ENCODE data around the gene JARID2. TPM values are rescaled to one million over a fixed set of nuclear protein-coding genes. Genes with fewer than 3 reads are reported as not detected.
A peak's percentile ranks its signal among the peaks of the same experiment; 100 is the strongest.

JARID2 gene
- total and polyA plus RNA-seq, 7 donors: 1.8 to 7.8 (median 6.1) TPM

GRCh38 chr6:15386110-15386755 is 140.4 kb downstream of the JARID2 start:
- no peak for TF ChIP-seq POLR2AphosphoS5 (IDR thresholded peaks at IDR 0.05)
- no peak for TF ChIP-seq EP300 (IDR thresholded peaks at IDR 0.05)
- TF ChIP-seq POLR2A (IDR thresholded peaks at IDR 0.05): no peak
- no peak for TF ChIP-seq CTCF (IDR thresholded peaks at IDR 0.05)
- Histone ChIP-seq H3K9me3 (no peaks in the 10 kb centered on the region), H3K27me3 (no peaks in the 10 kb centered on the region), H3K27ac (no peak overlapping the region), H3K4me1 (peaks cover 0 to 48% (median 38%) of the 10 kb centered on the region in 4 donors), H3K4me3 (no peak overlapping the region), H3K36me3 (no peaks in the 10 kb centered on the region)
- no peak for DNase-seq
- 28 to 57% methylated on average over 7 of the region's 7 CpGs for WGBS, 2 donors
- intact Hi-C loops (cut with DNase I): no loop called here

- Histone ChIP-seq H3K9me3 (no peaks in the 10 kb centered on the region), H3K4me3 (no peak overlapping the region), H3K27me3 (no peaks in the 10 kb centered on the region), H3K4me1 (peaks cover 0 to 54% (median 43%) of the 10 kb centered on the region in 4 donors), H3K36me3 (no peaks in the 10 kb centered on the region), H3K27ac (no peak overlapping the region)
- DNase-seq: no peak
- intact Hi-C loops (cut with DNase I): no loop called here
- WGBS, 2 donors: 89 to 92% methylated on average over 3 of the region's 3 CpGs
- TF ChIP-seq POLR2AphosphoS5 (IDR thresholded peaks at IDR 0.05) (no peak), EP300 (IDR thresholded peaks at IDR 0.05) (no peak), CTCF (IDR thresholded peaks at IDR 0.05) (no peak), POLR2A (IDR thresholded peaks at IDR 0.05) (no peak)
These were observed 140.9 kb downstream of the JARID2 start for GRCh38 chr6:15386756-15387112.

- intact Hi-C loops (cut with DNase I): no loop called here
- peaks cover 0 to 54% (median 44%) of the 10 kb centered on the region in 4 donors for H3K4me1 ChIP-seq
- TF ChIP-seq POLR2A (IDR thresholded peaks at IDR 0.05): no peak
- TF ChIP-seq POLR2AphosphoS5 (IDR thresholded peaks at IDR 0.05): no peak
- TF ChIP-seq CTCF (IDR thresholded peaks at IDR 0.05): no peak
- TF ChIP-seq EP300 (IDR thresholded peaks at IDR 0.05): no peak
- no peaks in the 10 kb centered on the region for H3K9me3 ChIP-seq
- no peaks in the 10 kb centered on the region for H3K36me3 ChIP-seq
- H3K4me3 ChIP-seq: no peak overlapping the region
- WGBS, 2 donors: 85 to 90% methylated on average over 5 of the region's 5 CpGs
- no peak overlapping the region for H3K27ac ChIP-seq
- no peak for DNase-seq
- H3K27me3 ChIP-seq: no peaks in the 10 kb centered on the region
These were observed 141.2 kb downstream of the JARID2 start for GRCh38 chr6:15387118-15387517.

GRCh38 chr6:15389084-15389764 is 143.4 kb downstream of the JARID2 start:
- Histone ChIP-seq H3K27me3 (no peaks in the 10 kb centered on the region), H3K4me1 (peaks cover 0 to 54% (median 43%) of the 10 kb centered on the region in 4 donors), H3K9me3 (no peaks in the 10 kb centered on the region), H3K4me3 (no peak overlapping the region), H3K27ac (peak overlapping the region in 3 of 4 donors; percentile 9 to 64 (median 51)), H3K36me3 (no peaks in the 10 kb centered on the region)
- peak; percentile 72 for DNase-seq
- TF ChIP-seq EP300 (IDR thresholded peaks at IDR 0.05): no peak
- no peak for TF ChIP-seq POLR2A (IDR thresholded peaks at IDR 0.05)
- peak in 1 of 4 donors; percentile 17 for TF ChIP-seq POLR2AphosphoS5 (IDR thresholded peaks at IDR 0.05)
- no peak for TF ChIP-seq CTCF (IDR thresholded peaks at IDR 0.05)
- WGBS, 2 donors: 88 to 92% methylated on average over 6 of the region's 6 CpGs
- intact Hi-C loops (cut with DNase I): loop anchor here (1.0 kb wide), 1 partner anchor 11 kb away; no protein-coding TSS in a partner anchor

Data from sigmoid colon (tissue), 7 donors.